A549 (cell line): ENCODE results near the gene IKZF3. TPM values are rescaled to one million over a fixed set of nuclear protein-coding genes. Genes with fewer than 3 reads are reported as not detected.

Experiments
- ATAC-seq, 2 experiments: fragments of 200-7000 bp in 1 of 2; fragments of >200 bp in 1 of 2; cut with Nextera tagmentation in 1 of 2; cut with Tn5 transposase in 1 of 2; 3 replicates each; pipeline versions ENCODE4 v1.8.0 to v1.9.1; 2018 to 2020; ENCODE audit warnings: mild to moderate bottlenecking in 1 of 2, moderate library complexity in 1 of 2
- CTCF ChIA-PET: fragments of 300-600 bp; sonication (Branson Sonifier 250); formaldehyde crosslinking; extraction: SDS; loops from one replicate; lab custom pipeline; 2021; ENCODE audit warnings: antibody characterized with exemption, inconsistent platforms; lab: Yijun Ruan, JAX
- POLR2A ChIA-PET: fragments of 350-600 bp; formaldehyde crosslinking; extraction: SDS; loops from one replicate; lab custom pipeline; 2021; ENCODE audit warnings: antibody characterized with exemption, inconsistent platforms; lab: Yijun Ruan, JAX
- DNase-seq, 2 experiments: peaks; one replicate each; pipeline versions ENCODE4 v3.0.0 to v3.0.0-alpha.2; 2011 to 2016; ENCODE audit warnings: low read depth in 1 of 2, low spot score in 1 of 2
- FAIRE-seq: peaks from 2 replicates; lab custom pipeline; 2011; peaks lifted over from hg19 to GRCh38; lab: Jason Lieb, UNC
- H3K27ac ChIP-seq, 2 experiments: fragments of >200 bp; sonication (Bioruptor Twin); formaldehyde crosslinking; 3 replicates each; pipeline ENCODE4 v1.5.1; 2016 to 2017
- H3K4me1 ChIP-seq: fragments of >200 bp; sonication (Bioruptor Twin); formaldehyde crosslinking; 3 replicates; pipeline ENCODE4 v1.6.1; 2016
- H3K4me2 ChIP-seq: fragments of >200 bp; sonication (Bioruptor Twin); formaldehyde crosslinking; 3 replicates; pipeline ENCODE4 v1.6.1; 2016
- H3K4me3 ChIP-seq: fragments of >200 bp; sonication (Bioruptor Twin); formaldehyde crosslinking; 3 replicates; pipeline ENCODE4 v1.5.1; 2016
- H3K9me3 ChIP-seq: fragments of >200 bp; sonication (Bioruptor Twin); formaldehyde crosslinking; 3 replicates; pipeline ENCODE4 v1.6.1; 2016
- BCL3 ChIP-seq: fragments of >200 bp; sonication (Bioruptor Twin); formaldehyde crosslinking; IDR thresholded peaks from 3 replicates; pipeline ENCODE4 v1.6.1; 2016
- CBX2 ChIP-seq: fragments of 200-600 bp; sonication (generic); IDR thresholded peaks from 2 replicates; pipeline ENCODE4 v1.6.1; 2016; ENCODE audit warnings: low read depth, mild to moderate bottlenecking, borderline replicate concordance
- CBX8 ChIP-seq: fragments of 200-600 bp; sonication (generic); IDR thresholded peaks from 2 replicates; pipeline ENCODE4 v1.6.1; 2016
- EHF ChIP-seq: fragments of 250-450 bp; sonication (Bioruptor Pico); IDR thresholded peaks from 2 replicates; pipeline ENCODE4 v1.5.0; 2020; ENCODE audit warnings: mild to moderate bottlenecking
- EHMT2 ChIP-seq: fragments of 200-600 bp; sonication (generic); IDR thresholded peaks from 2 replicates; pipeline ENCODE4 v1.6.1; 2016; ENCODE audit warnings: antibody characterized with exemption, low read depth, mild to moderate bottlenecking, moderate library complexity
- ELK1 ChIP-seq: fragments of 150-350 bp; IDR thresholded peaks from 2 replicates; pipeline ENCODE4 v1.6.1; 2014; ENCODE audit warnings: low read depth, mild to moderate bottlenecking, low read length
- EP300 ChIP-seq, 2 experiments: fragments of >200 bp; sonication (Bioruptor Twin); formaldehyde crosslinking; IDR thresholded peaks; 2 replicates in 1 of 2; 3 replicates in 1 of 2; pipeline ENCODE4 v1.6.1; 2016 to 2017
- ESRRA ChIP-seq: fragments of 150-350 bp; IDR thresholded peaks from 2 replicates; pipeline ENCODE4 v1.6.1; 2014; ENCODE audit warnings: mild to moderate bottlenecking, low read length, borderline replicate concordance
- FOSL2 ChIP-seq, 2 experiments: fragments of 450-650 bp in 1 of 2; fragments of >200 bp in 1 of 2; sonication (Bioruptor Twin) in 1 of 2; formaldehyde crosslinking; IDR thresholded peaks; 2 replicates each; pipeline versions ENCODE4 v1.5.0 to v1.6.1; 2016 to 2020; ENCODE audit warnings: mild to moderate bottlenecking in 1 of 2, moderate library complexity in 1 of 2
- FOXS1 ChIP-seq: fragments of 250-450 bp; sonication (Bioruptor Pico); IDR thresholded peaks from 2 replicates; pipeline ENCODE4 v1.5.0; 2020; ENCODE audit warnings: mild to moderate bottlenecking, moderate library complexity
- HOXB5 ChIP-seq: fragments of 250-450 bp; sonication (Bioruptor Pico); IDR thresholded peaks from 2 replicates; pipeline ENCODE4 v1.5.0; 2020; ENCODE audit warnings: mild to moderate bottlenecking, moderate library complexity
- KDM1A ChIP-seq: fragments of 200-600 bp; sonication (generic); IDR thresholded peaks from 2 replicates; pipeline ENCODE4 v1.6.1; 2016; ENCODE audit warnings: low read depth, mild to moderate bottlenecking
- MAZ ChIP-seq: fragments of 150-350 bp; IDR thresholded peaks from 2 replicates; pipeline ENCODE4 v1.6.1; 2014; ENCODE audit warnings: antibody characterized with exemption, low read depth, low read length, borderline replicate concordance
- MYC ChIP-seq: IDR thresholded peaks from 2 replicates; pipeline ENCODE4 v1.6.1; 2012; ENCODE audit warnings: mild to moderate bottlenecking, inconsistent platforms, low read length, improper control_type of control experiment, borderline replicate concordance
- NPAS2 ChIP-seq: fragments of 250-450 bp; sonication (Bioruptor Pico); IDR thresholded peaks from 2 replicates; pipeline ENCODE4 v1.8.0; 2022; ENCODE audit warnings: mild to moderate bottlenecking, moderate library complexity, borderline replicate concordance
- RARB ChIP-seq: fragments of 250-450 bp; sonication (Bioruptor Pico); IDR thresholded peaks from 2 replicates; pipeline ENCODE4 v1.8.0; 2021; ENCODE audit warnings: mild to moderate bottlenecking, moderate library complexity
- RCOR1 ChIP-seq: fragments of 150-350 bp; IDR thresholded peaks from 2 replicates; pipeline ENCODE4 v1.6.1; 2014; ENCODE audit warnings: antibody characterized with exemption, low read length, low read depth
- RFX5 ChIP-seq: fragments of 450-650 bp; IDR thresholded peaks from 2 replicates; pipeline ENCODE4 v1.7.1; 2014; ENCODE audit warnings: antibody characterized with exemption, mild to moderate bottlenecking, moderate library complexity
- SREBF2 ChIP-seq: fragments of 450-650 bp; IDR thresholded peaks from 2 replicates; pipeline ENCODE4 v1.6.1; 2014; ENCODE audit warnings: mild to moderate bottlenecking, moderate library complexity
- ZC3H11A ChIP-seq: fragments of 450-650 bp; IDR thresholded peaks from 2 replicates; pipeline ENCODE4 v1.6.1; 2014; ENCODE audit warnings: antibody characterized with exemption, mild to moderate bottlenecking
- ZNF302 ChIP-seq: fragments of 250-450 bp; sonication (Bioruptor Pico); IDR thresholded peaks from 2 replicates; pipeline ENCODE4 v1.9.0; 2021; ENCODE audit warnings: inconsistent platforms, mild to moderate bottlenecking, moderate library complexity
- WGBS: methylation state at CpG from one replicate; pipeline ENCODE4 v1.1.6; 2017; ENCODE audit errors: missing lambda C conversion rate; 5-methylcytosine and 5-hydroxymethylcytosine counted together
- polyA plus RNA-seq, 4 experiments: library from polyadenylated mRNA; depleted of rRNA in 3 of 4; stranded (reverse); fragments of >200 nt; fragmentation: RNase III in 1 of 4; extraction: RNeasy Plus Mini Kit Qiagen cat#74134 plus additional on column Dnase treatment in 1 of 4; gene quantifications; 2 replicates in 3 of 4; 3 replicates in 1 of 4; pipeline ENCODE4 v1.2.3, GENCODE V29; 2011 to 2017
- TF ChIP-seq, protein P1 (sequence below): IDR thresholded peaks from 2 replicates; pipeline ENCODE4 v1.6.1; 2012
- TF ChIP-seq, protein P2 (sequence below): fragments of >200 bp; sonication (Bioruptor Twin); formaldehyde crosslinking; IDR thresholded peaks from 3 replicates; pipeline ENCODE4 v1.5.1; 2016
- TF ChIP-seq, protein P3 (sequence below): fragments of >200 bp; sonication (Bioruptor Twin); formaldehyde crosslinking; IDR thresholded peaks from 2 replicates; pipeline ENCODE4 v1.6.1; 2016

Gene IKZF3
- polyA plus RNA-seq, 2 of the 4 experiments (the other 2 are of a cell fraction): not detected

DNA sequence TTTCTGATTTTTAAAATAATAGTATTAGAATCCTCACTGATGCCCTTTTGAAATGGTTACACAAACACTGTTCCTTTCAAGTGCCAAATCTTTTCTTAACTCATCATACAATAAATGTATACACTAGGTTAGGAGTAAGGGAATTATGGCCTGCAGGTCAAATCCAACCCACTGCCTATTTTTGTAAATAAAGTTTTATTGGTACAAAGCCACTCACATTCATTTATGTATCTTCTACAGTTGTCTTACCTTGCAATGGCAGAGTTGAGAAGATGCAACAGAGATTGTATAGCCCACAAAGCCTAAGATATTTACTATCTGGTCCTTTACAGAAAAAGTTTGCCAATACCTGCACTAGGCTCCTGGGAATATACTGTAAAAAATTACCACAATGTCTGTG is 47.8 kb downstream of the IKZF3 start:
- ATAC-seq (no peak), FAIRE-seq (no peak), DNase-seq (no peak)
- CTCF ChIA-PET: interaction anchor here (1.1 kb wide), 1 partner anchor 13 kb away, joined by 4 read pairs; no protein-coding TSS in a partner anchor
- Histone ChIP-seq H3K27ac (no peak overlapping the region), H3K4me3 (no peak overlapping the region), H3K9me3 (no peaks in the 10 kb centered on the region), H3K4me2 (no peak overlapping the region), H3K4me1 (no peaks in the 10 kb centered on the region)
- TF ChIP-seq NPAS2 (CRISPR knock-in tag) (no peak), RFX5 (no peak), RCOR1 (no peak), CBX2 (no peak), ZC3H11A (no peak), BCL3 (no peak), SREBF2 (no peak), CBX8 (no peak), KDM1A (no peak), EHMT2 (no peak), ESRRA (no peak)
- TF ChIP-seq, protein P1, sequence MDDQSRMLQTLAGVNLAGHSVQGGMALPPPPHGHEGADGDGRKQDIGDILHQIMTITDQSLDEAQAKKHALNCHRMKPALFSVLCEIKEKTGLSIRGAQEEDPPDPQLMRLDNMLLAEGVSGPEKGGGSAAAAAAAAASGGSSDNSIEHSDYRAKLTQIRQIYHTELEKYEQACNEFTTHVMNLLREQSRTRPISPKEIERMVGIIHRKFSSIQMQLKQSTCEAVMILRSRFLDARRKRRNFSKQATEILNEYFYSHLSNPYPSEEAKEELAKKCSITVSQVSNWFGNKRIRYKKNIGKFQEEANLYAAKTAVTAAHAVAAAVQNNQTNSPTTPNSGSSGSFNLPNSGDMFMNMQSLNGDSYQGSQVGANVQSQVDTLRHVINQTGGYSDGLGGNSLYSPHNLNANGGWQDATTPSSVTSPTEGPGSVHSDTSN: no peak
- TF ChIP-seq, protein P2, sequence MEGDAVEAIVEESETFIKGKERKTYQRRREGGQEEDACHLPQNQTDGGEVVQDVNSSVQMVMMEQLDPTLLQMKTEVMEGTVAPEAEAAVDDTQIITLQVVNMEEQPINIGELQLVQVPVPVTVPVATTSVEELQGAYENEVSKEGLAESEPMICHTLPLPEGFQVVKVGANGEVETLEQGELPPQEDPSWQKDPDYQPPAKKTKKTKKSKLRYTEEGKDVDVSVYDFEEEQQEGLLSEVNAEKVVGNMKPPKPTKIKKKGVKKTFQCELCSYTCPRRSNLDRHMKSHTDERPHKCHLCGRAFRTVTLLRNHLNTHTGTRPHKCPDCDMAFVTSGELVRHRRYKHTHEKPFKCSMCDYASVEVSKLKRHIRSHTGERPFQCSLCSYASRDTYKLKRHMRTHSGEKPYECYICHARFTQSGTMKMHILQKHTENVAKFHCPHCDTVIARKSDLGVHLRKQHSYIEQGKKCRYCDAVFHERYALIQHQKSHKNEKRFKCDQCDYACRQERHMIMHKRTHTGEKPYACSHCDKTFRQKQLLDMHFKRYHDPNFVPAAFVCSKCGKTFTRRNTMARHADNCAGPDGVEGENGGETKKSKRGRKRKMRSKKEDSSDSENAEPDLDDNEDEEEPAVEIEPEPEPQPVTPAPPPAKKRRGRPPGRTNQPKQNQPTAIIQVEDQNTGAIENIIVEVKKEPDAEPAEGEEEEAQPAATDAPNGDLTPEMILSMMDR: no peak
- POLR2A ChIA-PET: no interaction called here

DNA sequence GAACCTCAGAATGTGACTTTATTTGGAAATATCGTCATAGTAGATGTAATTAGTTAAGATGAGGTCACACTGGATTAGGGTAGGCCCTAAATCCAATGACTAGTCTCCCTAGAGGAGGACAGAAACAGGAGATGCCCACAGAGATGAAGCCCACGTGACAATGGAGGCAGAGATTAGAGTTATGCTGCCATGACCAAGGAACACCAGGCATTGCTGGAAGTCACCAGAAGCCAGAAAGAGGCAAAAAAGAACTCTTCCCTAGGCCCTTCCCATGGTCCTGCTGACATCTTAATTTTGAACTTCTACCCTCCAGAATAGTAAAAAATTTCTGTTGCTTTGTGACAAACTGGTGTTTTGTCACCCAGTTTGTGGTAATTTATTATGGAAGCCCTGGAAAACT is 49.6 kb downstream of the IKZF3 start:
- POLR2A ChIA-PET: no interaction called here
- no peak for TF ChIP-seq CBX2
- no peak for TF ChIP-seq MAZ
- TF ChIP-seq FOSL2 (IDR thresholded peaks at IDR 0.05): no peak
- TF ChIP-seq FOSL2 (CRISPR knock-in tag; IDR thresholded peaks at IDR 0.05): no peak
- TF ChIP-seq FOXS1: no peak
- no peak for TF ChIP-seq EHF (CRISPR knock-in tag)
- no peak for TF ChIP-seq BCL3
- TF ChIP-seq, protein P3, sequence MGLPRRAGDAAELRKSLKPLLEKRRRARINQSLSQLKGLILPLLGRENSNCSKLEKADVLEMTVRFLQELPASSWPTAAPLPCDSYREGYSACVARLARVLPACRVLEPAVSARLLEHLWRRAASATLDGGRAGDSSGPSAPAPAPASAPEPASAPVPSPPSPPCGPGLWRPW: no peak
- no peak for TF ChIP-seq ELK1
- TF ChIP-seq EP300 (IDR thresholded peaks at IDR 0.05): no peak
- no peak for TF ChIP-seq RARB
- TF ChIP-seq MYC: no peak
- TF ChIP-seq ZNF302 (CRISPR knock-in tag): no peak
- no peak for TF ChIP-seq ZC3H11A
- no peak for TF ChIP-seq HOXB5 (CRISPR knock-in tag)
- TF ChIP-seq, all 56 proteins: peak for 0
- WGBS: 9% methylated on average over 2 of the region's 2 CpGs

More for the DNA sequence above, 49.6 kb downstream of the IKZF3 start:
- CTCF ChIA-PET: interaction anchor here (1.0 to 1.4 kb wide), 2 partner anchors 191 to 267 kb away, joined by 3 read pairs; no protein-coding TSS in a partner anchor
- Histone ChIP-seq H3K4me1 (no peaks in the 10 kb centered on the region), H3K4me3 (no peak overlapping the region), H3K27ac (no peak overlapping the region), H3K4me2 (no peak overlapping the region), H3K9me3 (no peaks in the 10 kb centered on the region)
- ATAC-seq (no peak), DNase-seq (no peak), FAIRE-seq (no peak)
